ENCODE data around the gene HNRNPA0. TPM values are rescaled to one million over a fixed set of nuclear protein-coding genes. Genes with fewer than 3 reads are reported as not detected.

HNRNPA0 gene
- total and polyA plus RNA-seq, 2 donors (not counting 3 experiments of a cell fraction or from before 2014, with no cell fraction given): 16.0 to 37.5 TPM

DNA sequence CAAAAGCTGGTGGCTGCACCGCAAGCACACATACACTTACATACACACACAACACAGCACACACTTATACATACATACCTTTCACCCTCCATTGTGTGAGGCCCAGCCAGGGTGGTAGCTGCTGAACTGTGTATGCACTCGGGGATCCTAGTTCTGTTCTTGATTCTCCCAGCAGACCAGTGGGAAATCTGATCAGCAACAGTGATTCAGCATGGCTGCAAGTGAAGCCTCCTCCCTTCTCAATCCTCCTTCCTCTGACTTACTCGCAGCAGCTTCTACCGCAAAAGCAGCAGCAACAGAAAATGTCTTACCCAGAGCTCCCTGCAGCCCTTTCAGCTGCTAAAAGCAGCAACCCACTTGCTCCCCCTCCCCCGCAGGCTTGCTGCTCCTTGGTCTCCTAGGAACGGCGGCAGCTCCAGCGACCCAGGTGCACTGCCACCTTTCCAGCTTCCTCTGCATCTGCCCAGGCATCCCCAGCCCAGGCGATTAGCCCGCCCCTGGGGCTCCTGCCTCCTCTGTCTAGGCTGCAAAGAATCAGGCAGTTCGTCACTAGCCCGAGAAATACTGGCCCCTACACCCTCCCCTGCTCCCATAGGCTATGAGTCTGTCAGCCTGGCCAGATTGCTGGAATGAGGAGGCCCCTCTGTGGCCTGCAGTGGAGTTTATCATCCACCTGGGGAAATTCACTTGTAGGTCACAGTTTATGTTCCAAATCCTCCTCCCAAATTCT, 18.4 kb downstream of the HNRNPA0 start, which contains the start of gene KLHL3:
Gene KLHL3 (minus strand): TSS at position 535 of the 730 bp plus-strand sequence. CDS start 443 bp downstream, at position 92.
- ChIA-PET CTCF (interaction anchor here (0.7 to 8.7 kb wide), 17 partner anchors 8 to 106 kb away, joined by 3 to 226 read pairs (median 7); partner anchors contain the start of gene HNRNPA0), POLR2A (interaction anchor here (0.6 to 1.4 kb wide), 2 partner anchors 13 to 42 kb away, joined by 3 read pairs; no protein-coding TSS in a partner anchor)
- H3K27me3 ChIP-seq (ENCODE audit: control insufficient read depth in 2 of 2, insufficient read depth in 2 of 2, low read length in 2 of 2): no peaks in the 10 kb centered on the region
- TF ChIP-seq, protein P1, sequence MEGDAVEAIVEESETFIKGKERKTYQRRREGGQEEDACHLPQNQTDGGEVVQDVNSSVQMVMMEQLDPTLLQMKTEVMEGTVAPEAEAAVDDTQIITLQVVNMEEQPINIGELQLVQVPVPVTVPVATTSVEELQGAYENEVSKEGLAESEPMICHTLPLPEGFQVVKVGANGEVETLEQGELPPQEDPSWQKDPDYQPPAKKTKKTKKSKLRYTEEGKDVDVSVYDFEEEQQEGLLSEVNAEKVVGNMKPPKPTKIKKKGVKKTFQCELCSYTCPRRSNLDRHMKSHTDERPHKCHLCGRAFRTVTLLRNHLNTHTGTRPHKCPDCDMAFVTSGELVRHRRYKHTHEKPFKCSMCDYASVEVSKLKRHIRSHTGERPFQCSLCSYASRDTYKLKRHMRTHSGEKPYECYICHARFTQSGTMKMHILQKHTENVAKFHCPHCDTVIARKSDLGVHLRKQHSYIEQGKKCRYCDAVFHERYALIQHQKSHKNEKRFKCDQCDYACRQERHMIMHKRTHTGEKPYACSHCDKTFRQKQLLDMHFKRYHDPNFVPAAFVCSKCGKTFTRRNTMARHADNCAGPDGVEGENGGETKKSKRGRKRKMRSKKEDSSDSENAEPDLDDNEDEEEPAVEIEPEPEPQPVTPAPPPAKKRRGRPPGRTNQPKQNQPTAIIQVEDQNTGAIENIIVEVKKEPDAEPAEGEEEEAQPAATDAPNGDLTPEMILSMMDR (IDR thresholded peaks at IDR 0.05; ENCODE audit: extremely low read depth in 1 of 2, insufficient read depth in 1 of 2, low read depth in 1 of 2, low read length in 2 of 2): peak; percentile 16 to 26
- TF ChIP-seq POLR2A (IDR thresholded peaks at IDR 0.05; ENCODE audit: low read depth, low read length): peak; percentile 71
- TF ChIP-seq MYC (IDR thresholded peaks at IDR 0.05; ENCODE audit: low read depth, low read length): no peak
- TF ChIP-seq JUN (IDR thresholded peaks at IDR 0.05; ENCODE audit: borderline replicate concordance, insufficient read depth, insufficient read length, low read depth): no peak
- no peak for TF ChIP-seq MAX (IDR thresholded peaks at IDR 0.05; ENCODE audit: insufficient read depth, insufficient read length)
- H3K4me2 ChIP-seq (ENCODE audit: insufficient read depth, low read length): peak within 1 kb of the TSS; percentile 95
- no peaks in the 10 kb centered on the region for H3K9me1 ChIP-seq (replicated peaks; ENCODE audit: control insufficient read depth, extremely low read depth, insufficient read depth, low read length)
- no TSS peak for BruUV-seq (replicated peaks)
- peak; percentile 60 for FAIRE-seq
- no peaks in the 10 kb centered on the region for H3K9me3 ChIP-seq (replicated peaks; ENCODE audit: control insufficient read depth, insufficient read depth, low read length)
- H3K79me2 ChIP-seq (ENCODE audit: control insufficient read depth, insufficient read depth, low read length): no peaks in the 10 kb centered on the region
- intact Hi-C loops (cut with micrococcal nuclease) (loop anchor here (1.0 to 5.0 kb wide), 3 partner anchors 17 to 173 kb away; no protein-coding TSS in a partner anchor), dilution Hi-C loops (cut with MboI; ENCODE audit: extremely low pct_ligation_motif_present, low sequenced_read_pairs) (no loop called here)
- peak within 1 kb of the TSS; percentile 76 for H3K27ac ChIP-seq (ENCODE audit: insufficient read depth, low read depth, low read length)
- peak within 1 kb of the TSS; percentile 56 to 74 (median 64) for H3K4me3 ChIP-seq (replicated peaks in 1 of 3; ENCODE audit: insufficient read depth in 1 of 3, low read depth in 1 of 3, low read length in 3 of 3)
- no peaks in the 10 kb centered on the region for H3K36me3 ChIP-seq (ENCODE audit: control insufficient read depth in 2 of 2, extremely low read depth in 1 of 2, insufficient read depth in 2 of 2, low read length in 2 of 2)
- peak within 1 kb of the TSS; percentile 96 for H2AFZ ChIP-seq (ENCODE audit: low read depth, low read length)
- peaks cover 40% of the 10 kb centered on the region for H3K4me1 ChIP-seq (ENCODE audit: control insufficient read depth, extremely low read depth, insufficient read depth, low read length)
- H4K20me1 ChIP-seq (replicated peaks; ENCODE audit: control insufficient read depth, extremely low read depth, insufficient read depth, low read length): no peaks in the 10 kb centered on the region
- DNase-seq (ENCODE audit: low read depth, low spot score): peak; percentile 81
- H3K9ac ChIP-seq (replicated peaks; ENCODE audit: extremely low read depth, insufficient read depth, low read length): peak within 1 kb of the TSS; percentile 63
